PC-9 (cell line): ENCODE results near the gene SIGLEC6. TPM values are rescaled to one million over a fixed set of nuclear protein-coding genes. Genes with fewer than 3 reads are reported as not detected.

Experiments used
- BruUV-seq: library from RNA; stranded (reverse); fragments of 400-500 nt; replicated peaks from 2 replicates; lab custom pipeline; 2021; lab: Mats Ljungman, UMichigan
- CTCF ChIA-PET: fragments of 300-600 bp; sonication (Branson Sonifier 250); formaldehyde crosslinking; loops from one replicate; lab custom pipeline; 2022; ENCODE audit warnings: antibody characterized with exemption; lab: Charles Lee
- POLR2A ChIA-PET: fragments of 300-600 bp; sonication (Branson Sonifier 250); formaldehyde crosslinking; loops from one replicate; lab custom pipeline; 2022; ENCODE audit warnings: antibody characterized with exemption; ENCODE audit not compliant: unreplicated experiment; lab: Charles Lee
- DNase-seq, 2 experiments: peaks; one replicate each; pipeline versions ENCODE4 v3.0.0 to v3.0.0-alpha.2; 2015 to 2022; ENCODE audit warnings: mixed read lengths in 1 of 2
- H2AFZ ChIP-seq: fragments of 200-600 bp; sonication (generic); 2 replicates; pipeline ENCODE4 v1.8.1; 2017; ENCODE audit warnings: antibody characterized with exemption
- H3F3A ChIP-seq: fragments of 200-600 bp; sonication (generic); 2 replicates; pipeline ENCODE4 v1.8.1; 2017; ENCODE audit warnings: antibody characterized with exemption, mild to moderate bottlenecking, low read depth; ENCODE audit not compliant: insufficient read depth
- H3K27ac ChIP-seq: fragments of 200-600 bp; sonication (generic); 2 replicates; pipeline ENCODE4 v1.6.1; 2016; ENCODE audit warnings: mixed run types
- H3K27me3 ChIP-seq: fragments of 200-600 bp; sonication (generic); 2 replicates; pipeline ENCODE4 v1.6.1; 2016; ENCODE audit warnings: low read depth, mixed run types; ENCODE audit not compliant: insufficient read depth
- H3K36me3 ChIP-seq: fragments of 200-600 bp; sonication (generic); 2 replicates; pipeline ENCODE4 v1.6.1; 2016; ENCODE audit warnings: low read depth, mixed run types
- H3K4me1 ChIP-seq: fragments of 200-600 bp; sonication (generic); replicated peaks from 2 replicates; pipeline ENCODE4 v1.6.1; 2016; ENCODE audit warnings: mixed run types; ENCODE audit not compliant: insufficient read depth
- H3K4me2 ChIP-seq: fragments of 200-600 bp; sonication (generic); 2 replicates; pipeline ENCODE4 v1.6.1; 2017; ENCODE audit warnings: mixed run types
- H3K4me3 ChIP-seq: fragments of 200-600 bp; sonication (generic); 2 replicates; pipeline ENCODE4 v1.6.1; 2016; ENCODE audit warnings: mixed run types
- H3K79me2 ChIP-seq: fragments of 200-600 bp; sonication (generic); 2 replicates; pipeline ENCODE4 v1.6.1; 2017; ENCODE audit warnings: low read depth, mixed run types
- H3K9me2 ChIP-seq: fragments of 200-600 bp; sonication (generic); 2 replicates; pipeline ENCODE4 v1.8.1; 2017; ENCODE audit warnings: mild to moderate bottlenecking; ENCODE audit not compliant: insufficient read depth
- H3K9me3 ChIP-seq: fragments of 200-600 bp; sonication (generic); 2 replicates; pipeline ENCODE4 v1.8.1; 2016; ENCODE audit warnings: low read depth; ENCODE audit not compliant: insufficient read depth
- H4K20me1 ChIP-seq: fragments of 200-600 bp; sonication (generic); 2 replicates; pipeline ENCODE4 v1.8.1; 2017; ENCODE audit not compliant: insufficient read depth
- CTCF ChIP-seq: fragments of 200-600 bp; sonication (generic); conservative IDR thresholded peaks from 2 replicates; pipeline ENCODE4 v1.6.1; 2017; ENCODE audit warnings: mixed run types, antibody characterized with exemption, mild to moderate bottlenecking, moderate library complexity
- EZH2 ChIP-seq: fragments of 200-600 bp; sonication (generic); IDR thresholded peaks from 2 replicates; pipeline ENCODE4 v1.8.0; 2017; ENCODE audit warnings: antibody characterized with exemption, low read depth
- intact Hi-C: fragments of 100-400 bp; cut with micrococcal nuclease; formaldehyde crosslinking; loops from one replicate; pipeline ENCODE4 v1.10.0; 2022; ENCODE audit not compliant: unreplicated experiment
- total RNA-seq: library from RNA; stranded (reverse); gene quantifications from 2 replicates; pipeline ENCODE4 v1.2.3, GENCODE V29; 2021

Gene SIGLEC6
- total RNA-seq, 1 experiment from 2014 or later = not detected

DNA sequence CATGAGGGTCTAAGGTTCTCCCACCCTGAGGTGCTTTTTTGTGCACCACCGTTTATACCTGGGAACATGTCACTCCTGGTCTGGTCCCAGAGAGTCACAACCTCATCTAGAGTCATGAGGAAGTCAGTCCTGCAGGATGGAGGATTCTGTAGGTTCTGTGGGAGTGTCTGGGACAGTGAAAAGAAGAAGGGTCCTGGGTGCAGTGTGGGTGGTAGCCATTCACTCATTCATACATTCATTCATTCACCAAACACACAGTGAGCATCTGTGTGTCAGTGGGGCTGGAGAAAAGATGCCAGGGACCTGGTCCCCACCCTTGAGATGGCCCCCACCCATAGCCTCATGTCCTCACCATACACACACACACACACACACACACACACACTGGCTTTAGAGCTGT is 61.8 kb downstream of the SIGLEC6 start:
- H2AFZ ChIP-seq = no peak overlapping the region
- no peaks in the 10 kb centered on the region for H4K20me1 ChIP-seq
- H3K9me3 ChIP-seq = no peaks in the 10 kb centered on the region
- H3K4me3 ChIP-seq = no peak overlapping the region
- H3K4me2 ChIP-seq = no peak overlapping the region
- POLR2A ChIA-PET = no interaction called here
- BruUV-seq = no TSS peak
- no peaks in the 10 kb centered on the region for H3F3A ChIP-seq
- H3K79me2 ChIP-seq = no peaks in the 10 kb centered on the region
- H3K36me3 ChIP-seq = no peaks in the 10 kb centered on the region
- TF ChIP-seq EZH2 = no peak
- no peak for TF ChIP-seq CTCF
- CTCF ChIA-PET = no interaction called here
- H3K4me1 ChIP-seq = no peaks in the 10 kb centered on the region
- peaks cover 32% of the 10 kb centered on the region for H3K27me3 ChIP-seq
- no peak overlapping the region for H3K27ac ChIP-seq
- no peak for DNase-seq
- intact Hi-C loops = no loop called here
- H3K9me2 ChIP-seq = no peaks in the 10 kb centered on the region

DNA sequence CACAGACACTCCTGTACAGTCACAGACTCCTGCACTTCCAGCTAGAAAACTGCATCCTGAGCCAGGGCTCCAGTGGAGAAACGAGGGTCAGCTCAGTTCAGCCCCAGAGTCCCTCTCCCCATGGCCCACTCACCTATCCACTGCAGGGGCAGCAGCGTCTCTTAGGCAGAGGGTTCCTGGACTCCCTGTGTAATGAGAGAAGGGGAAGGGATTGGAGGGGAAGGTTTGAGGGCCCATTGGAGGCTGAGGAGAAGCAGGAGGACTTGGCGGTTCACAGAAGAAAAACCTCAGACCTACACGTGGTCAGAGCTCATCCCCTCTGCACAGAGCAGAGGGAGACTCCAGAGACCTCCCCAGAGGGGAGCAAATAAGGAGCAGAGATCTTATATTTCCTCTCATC is 62.3 kb downstream of the SIGLEC6 start:
- intact Hi-C loops = no loop called here
- no peak overlapping the region for H3K27ac ChIP-seq
- no peaks in the 10 kb centered on the region for H3K36me3 ChIP-seq
- H3K9me2 ChIP-seq = no peaks in the 10 kb centered on the region
- ChIA-PET POLR2A (no interaction called here), CTCF (no interaction called here)
- H3K27me3 ChIP-seq = peaks cover 30% of the 10 kb centered on the region
- no peak overlapping the region for H3K4me2 ChIP-seq
- H2AFZ ChIP-seq = no peak overlapping the region
- no peaks in the 10 kb centered on the region for H3F3A ChIP-seq
- DNase-seq = no peak
- no peaks in the 10 kb centered on the region for H3K4me1 ChIP-seq
- H4K20me1 ChIP-seq = no peaks in the 10 kb centered on the region
- H3K79me2 ChIP-seq = no peaks in the 10 kb centered on the region
- TF ChIP-seq EZH2 = no peak
- no peak for TF ChIP-seq CTCF
- BruUV-seq = no TSS peak
- H3K4me3 ChIP-seq = no peak overlapping the region
- H3K9me3 ChIP-seq = no peaks in the 10 kb centered on the region

- H3K4me1 ChIP-seq = no peaks in the 10 kb centered on the region
- H2AFZ ChIP-seq = no peak overlapping the region
- intact Hi-C loops = no loop called here
- peaks cover 30% of the 10 kb centered on the region for H3K27me3 ChIP-seq
- H3K9me2 ChIP-seq = no peaks in the 10 kb centered on the region
- no peaks in the 10 kb centered on the region for H3F3A ChIP-seq
- no peak overlapping the region for H3K4me2 ChIP-seq
- no TSS peak for BruUV-seq
- no peaks in the 10 kb centered on the region for H4K20me1 ChIP-seq
- ChIA-PET CTCF (no interaction called here), POLR2A (no interaction called here)
- H3K79me2 ChIP-seq = no peaks in the 10 kb centered on the region
- TF ChIP-seq EZH2 (no peak), CTCF (no peak)
- H3K27ac ChIP-seq = no peak overlapping the region
- DNase-seq = no peak
- no peak overlapping the region for H3K4me3 ChIP-seq
- H3K9me3 ChIP-seq = no peaks in the 10 kb centered on the region
- no peaks in the 10 kb centered on the region for H3K36me3 ChIP-seq
Measured at GRCh38 chr19:51468545-51468920, 62.9 kb downstream of the SIGLEC6 start.
